ENCODE data around the gene ARHGEF28.
A peak's percentile ranks its signal among the peaks of the same experiment; 100 is the strongest.

The ARHGEF28 gene

GRCh38 chr5:73861313-73861988, 235.5 kb downstream of the ARHGEF28 start:
- peak; percentile 33 for DNase-seq

GRCh38 chr5:73862796-73863195, 236.8 kb downstream of the ARHGEF28 start:
- no peak for DNase-seq

DNA sequence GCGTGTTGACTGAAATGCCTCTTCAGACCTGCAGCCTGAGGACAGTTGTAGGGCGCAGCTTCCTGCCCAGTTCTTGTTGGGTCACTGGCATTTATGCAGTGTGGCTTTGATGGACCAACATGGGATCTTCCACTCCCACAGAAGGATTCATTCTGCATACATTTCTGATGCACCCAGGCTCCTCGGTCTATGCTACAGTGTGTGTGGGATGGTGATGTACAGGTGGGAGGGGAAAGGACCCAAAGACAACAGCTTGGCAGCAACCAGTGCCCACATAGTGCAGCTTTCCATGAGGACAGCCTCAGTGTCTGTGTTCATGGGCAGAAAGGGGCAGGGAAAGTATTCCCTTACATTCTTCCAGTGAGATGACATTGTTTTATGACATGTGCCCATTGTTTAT, 237.9 kb downstream of the ARHGEF28 start:
- DNase-seq, result no peak

DNA sequence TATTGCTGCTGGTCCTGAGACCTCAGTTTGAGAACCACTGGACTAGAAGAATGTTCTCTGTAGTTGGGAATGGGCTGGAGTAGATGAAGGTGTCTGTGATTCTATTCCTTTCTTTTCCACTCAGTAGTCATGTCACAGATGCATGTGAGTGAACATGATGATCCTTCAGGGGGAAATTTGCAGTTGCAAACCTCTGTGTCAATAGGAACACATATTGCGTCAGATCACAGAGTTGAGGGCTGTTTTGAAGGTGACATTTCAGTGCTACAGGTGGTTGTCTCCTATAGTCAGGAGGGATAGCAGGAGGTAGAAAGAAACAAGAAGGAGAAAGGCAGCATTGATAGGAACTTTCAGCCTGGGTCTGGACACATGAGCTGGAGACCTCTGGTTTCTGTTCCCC, 239.3 kb downstream of the ARHGEF28 start:
- DNase-seq, result no peak

- DNase-seq, result no peak
These were observed 241.6 kb downstream of the ARHGEF28 start for GRCh38 chr5:73867345-73868335.

DNA sequence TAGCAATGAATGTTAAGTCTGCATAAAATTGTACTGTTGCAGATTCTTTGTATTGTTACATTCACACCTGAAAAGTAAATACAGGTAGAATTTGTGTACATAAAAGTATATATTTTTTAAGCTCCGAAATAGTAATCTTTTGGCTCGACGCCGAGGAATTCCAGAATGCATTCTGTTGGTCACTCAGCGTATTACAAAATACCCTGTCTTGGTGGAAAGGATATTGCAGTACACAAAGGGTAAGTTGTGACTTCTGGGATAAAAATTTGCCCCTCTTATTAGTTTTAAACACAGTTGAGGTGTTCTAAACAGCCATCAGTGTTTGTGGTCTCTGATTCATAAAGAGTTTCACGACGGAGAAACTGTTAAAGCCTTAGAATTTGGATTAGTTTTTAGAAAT, 257.6 kb downstream of the ARHGEF28 start:
- DNase-seq, result no peak

DNA sequence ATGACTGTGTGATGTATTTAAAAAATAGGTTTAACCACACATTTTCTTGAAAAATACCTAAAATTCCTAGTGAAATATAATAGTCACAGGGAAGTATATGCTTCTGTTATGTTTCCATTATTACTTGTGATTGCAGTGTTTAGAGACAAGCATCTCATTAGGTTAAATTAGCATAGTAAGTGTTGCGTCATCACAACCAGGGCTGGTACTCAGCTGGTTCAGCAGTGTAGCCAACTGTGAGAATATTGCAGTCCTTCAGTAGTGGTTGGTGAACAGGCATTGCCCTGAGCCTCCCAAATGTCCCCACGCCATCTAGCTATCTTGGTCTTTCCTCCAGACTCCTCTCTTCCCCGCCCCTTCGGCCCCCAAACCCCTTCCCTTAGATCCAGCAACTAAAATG, 261.7 kb downstream of the ARHGEF28 start:
- DNase-seq, result no peak

DNA sequence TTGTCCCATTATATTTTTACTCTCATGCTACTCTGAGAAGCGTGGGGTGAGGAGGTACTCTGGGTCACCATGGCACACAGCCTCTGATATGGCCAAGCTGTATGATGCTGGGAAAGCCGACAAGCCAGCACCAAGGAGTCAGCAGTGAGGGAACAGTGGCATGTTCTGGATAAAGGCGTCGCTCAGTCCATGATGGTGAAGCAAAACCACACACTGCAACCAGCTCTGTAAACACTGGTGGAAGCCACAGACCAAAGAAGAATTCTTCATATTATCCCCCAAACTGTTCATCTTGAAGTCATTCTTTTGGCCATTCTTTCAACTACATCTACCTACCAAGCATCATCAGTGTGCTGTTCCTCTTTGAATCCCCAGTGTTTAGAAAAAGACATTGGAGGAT, 264.6 kb downstream of the ARHGEF28 start:
- DNase-seq, result no peak

GRCh38 chr5:73892218-73892617, 266.2 kb downstream of the ARHGEF28 start:
- no peak for DNase-seq

GRCh38 chr5:73892806-73893205, 266.8 kb downstream of the ARHGEF28 start:
- DNase-seq, result no peak

- no peak for DNase-seq
These were observed 267.8 kb downstream of the ARHGEF28 start for GRCh38 chr5:73893813-73894212.

DNA sequence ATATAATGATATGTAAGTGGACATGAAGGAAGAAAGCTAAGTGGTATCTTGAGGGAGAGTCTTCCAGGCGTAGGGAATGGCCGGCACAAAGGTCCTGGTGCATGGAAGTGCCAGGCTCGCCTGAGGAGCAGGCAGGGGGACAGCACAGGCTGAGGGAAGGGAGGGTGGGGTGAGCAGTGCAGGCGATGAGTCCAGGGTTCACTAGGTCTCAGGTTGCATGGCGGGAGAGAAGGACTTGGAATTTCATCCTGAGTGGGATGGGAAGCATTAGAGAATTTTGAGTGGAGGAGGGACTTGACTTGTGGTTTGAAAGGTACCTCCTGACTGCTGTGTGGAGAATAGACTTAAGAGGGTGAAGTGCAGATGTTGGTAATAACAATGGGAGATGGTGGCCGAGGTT, 268.9 kb downstream of the ARHGEF28 start:
- no peak for DNase-seq

GRCh38 chr5:73895471-73895870, 269.5 kb downstream of the ARHGEF28 start:
- peak; percentile 10 for DNase-seq

DNA sequence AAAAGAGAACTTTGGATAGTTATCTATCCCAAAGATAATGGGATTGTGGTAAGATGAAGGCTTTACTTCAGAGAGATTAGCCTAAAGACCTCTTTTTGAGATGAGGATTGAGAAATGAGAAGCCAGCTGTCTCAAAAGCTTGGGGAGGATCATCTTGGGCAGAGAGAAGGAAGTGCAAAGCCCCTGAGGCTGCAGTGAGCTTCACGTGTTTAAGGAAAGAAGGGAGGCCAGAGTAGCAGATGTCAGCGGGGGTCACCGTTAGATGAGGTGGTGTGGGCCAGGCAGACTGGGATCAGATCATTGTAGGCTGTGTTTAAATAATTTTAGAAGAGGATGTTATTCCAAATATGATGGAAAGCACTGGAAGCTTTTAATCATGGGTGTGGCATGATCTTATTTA, 270.1 kb downstream of the ARHGEF28 start:
- peak; percentile 7 for DNase-seq

DNA sequence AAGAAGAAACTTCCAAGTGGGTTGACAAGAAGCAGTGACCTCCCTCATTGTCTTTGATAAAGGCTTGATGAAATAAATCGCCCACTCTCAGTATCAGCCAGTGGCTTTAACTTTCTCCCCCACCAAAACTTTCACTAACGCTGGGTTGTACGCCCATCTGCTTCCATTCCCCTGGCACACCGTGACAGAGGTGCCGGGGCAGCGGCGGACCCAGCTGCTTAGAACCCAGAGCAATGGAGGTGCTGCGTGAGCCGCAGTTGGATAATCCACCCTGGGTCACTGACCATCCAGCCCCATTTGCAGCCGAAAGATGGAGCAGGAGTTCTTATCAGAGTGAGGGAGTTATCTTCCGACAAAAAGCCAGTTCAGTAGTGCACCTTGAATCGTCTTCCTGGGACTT, 270.7 kb downstream of the ARHGEF28 start:
- no peak for DNase-seq

GRCh38 chr5:73897893-73898292, 271.9 kb downstream of the ARHGEF28 start:
- no peak for DNase-seq

DNA sequence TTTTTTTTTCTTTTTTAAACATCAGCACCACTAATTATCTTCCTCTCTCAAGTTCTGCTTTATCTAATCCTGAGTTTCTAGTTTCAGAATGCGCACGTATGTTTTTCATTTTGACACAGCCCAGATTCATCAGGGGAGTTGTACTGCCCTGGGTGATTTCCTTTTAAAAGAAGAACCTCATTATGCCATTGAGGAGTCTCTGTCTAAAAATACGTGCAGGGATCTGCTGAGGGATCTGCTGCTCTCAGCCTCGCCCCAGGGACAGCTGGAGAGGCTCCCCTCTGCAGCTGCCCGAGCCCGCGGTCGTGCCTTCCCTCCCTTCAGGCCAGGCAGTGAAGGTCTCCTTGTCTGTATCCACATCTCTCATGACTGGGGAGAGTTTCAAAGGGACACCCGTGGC, 273.1 kb downstream of the ARHGEF28 start:
- no peak for DNase-seq

DNA sequence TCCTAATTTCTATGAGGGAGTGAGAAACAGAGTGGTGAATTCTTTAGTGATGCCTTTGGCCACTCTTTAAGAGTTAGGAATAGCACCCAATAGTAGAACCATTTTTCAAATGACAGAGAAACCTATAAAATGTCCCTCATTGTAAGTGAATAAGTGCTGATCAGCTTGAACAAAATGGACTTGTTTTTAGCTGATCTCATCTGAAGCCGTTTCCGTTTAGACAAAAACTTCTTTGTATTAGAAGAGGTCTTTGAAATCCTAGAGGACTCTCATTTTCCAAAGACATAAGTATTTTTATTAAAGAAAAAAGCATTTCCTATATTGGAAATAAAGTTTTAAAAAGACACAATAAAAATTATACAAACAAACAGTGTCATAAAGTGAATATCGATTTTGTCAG, 273.9 kb downstream of the ARHGEF28 start:
- DNase-seq, result no peak

DNA sequence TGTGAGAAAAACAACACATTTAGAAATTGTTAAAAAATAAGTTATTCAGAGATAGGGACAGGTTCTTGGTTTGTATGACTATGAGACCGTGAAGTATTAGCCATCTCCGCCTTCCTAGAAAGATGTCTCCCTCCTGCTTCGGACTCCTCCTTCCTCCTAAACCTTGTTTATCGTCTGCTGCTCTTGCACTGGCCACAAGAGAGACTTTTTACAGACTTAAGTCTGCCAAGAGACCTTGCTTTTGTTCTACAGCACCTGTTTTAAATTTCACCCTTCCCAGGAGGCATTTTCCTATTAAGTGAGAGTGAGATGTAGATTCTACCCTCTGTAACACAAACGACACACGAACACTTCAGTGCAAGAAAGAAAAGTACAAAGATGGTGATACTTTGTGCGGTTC, 274.6 kb downstream of the ARHGEF28 start:
- DNase-seq, result no peak

DNA sequence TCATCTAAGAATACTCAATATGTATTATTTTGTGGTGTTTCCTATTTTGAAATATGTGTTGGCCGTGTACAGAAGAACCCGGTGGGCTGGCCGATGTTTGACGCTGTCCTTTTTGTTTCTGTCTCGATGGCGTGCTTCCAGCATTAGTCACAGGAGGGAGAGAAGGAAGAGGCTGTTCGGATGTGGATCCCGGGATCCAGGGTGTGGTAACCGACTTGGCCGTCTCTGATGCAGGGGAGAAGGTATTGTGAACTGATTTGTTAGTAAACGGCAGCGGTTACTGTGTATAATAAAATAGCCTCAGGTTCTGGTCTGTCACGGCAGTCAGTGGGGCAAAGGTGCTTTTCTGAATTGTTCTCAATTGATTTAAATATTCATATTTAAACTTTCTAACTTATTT, 275.0 kb downstream of the ARHGEF28 start:
- no peak for DNase-seq

DNA sequence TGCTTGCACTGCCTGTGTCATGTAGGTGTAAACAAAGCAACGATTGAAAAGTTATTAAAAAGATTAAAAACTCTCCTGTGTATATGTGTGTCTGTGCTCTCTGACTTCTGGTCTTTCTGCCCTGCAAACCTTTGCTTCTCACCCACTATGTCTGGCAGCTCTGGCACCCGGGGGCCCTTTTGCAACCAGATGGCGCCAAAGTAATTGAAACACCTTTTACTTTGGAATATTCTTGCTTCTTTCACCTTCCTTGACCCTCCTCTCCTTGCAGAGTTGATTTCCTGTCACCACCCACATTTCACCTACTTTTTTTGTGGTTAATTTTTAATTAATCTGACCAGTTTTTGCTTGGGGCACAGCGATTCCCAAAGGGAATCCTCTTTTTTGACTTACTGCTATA, 275.5 kb downstream of the ARHGEF28 start:
- peak; percentile 10 for DNase-seq

GRCh38 chr5:73902327-73903051, 276.5 kb downstream of the ARHGEF28 start:
- peak; percentile 76 for DNase-seq

DNA sequence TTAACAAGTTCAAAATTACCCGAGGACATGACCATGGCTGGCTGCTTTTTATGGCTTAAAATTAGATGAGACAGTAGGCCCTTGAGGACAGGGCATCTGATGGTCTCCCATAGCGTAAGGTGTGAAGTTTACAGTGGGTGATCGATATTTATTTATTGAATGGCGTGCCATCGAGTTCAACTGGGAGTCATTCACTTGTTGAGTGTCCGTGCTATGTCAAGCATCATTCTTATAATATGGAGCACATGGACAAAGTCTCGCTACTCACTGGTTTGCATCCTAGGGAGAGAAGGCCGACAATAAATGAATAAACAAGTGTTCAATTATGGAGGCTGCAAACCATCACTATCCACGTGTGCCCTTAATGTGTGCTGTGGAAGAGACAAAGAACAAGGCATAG, 277.2 kb downstream of the ARHGEF28 start:
- DNase-seq, result no peak

GRCh38 chr5:73906277-73906676, 280.3 kb downstream of the ARHGEF28 start:
- no peak for DNase-seq
